Stimulated activated CD8-positive, alpha-beta memory T cell treated with anti-CD3 and anti-CD28 coated beads, Interleukin-15, amount 100 ng/mL, for 1 hour (primary cell): ENCODE data around the gene HS3ST3B1.

ENCODE experiments used
- DNase-seq: peaks from one replicate; pipeline ENCODE4 v3.0.0-alpha.2; 2020; ENCODE audit warnings: low read depth

HS3ST3B1 gene

GRCh38 chr17:14300575-14301278 is at the start of gene HS3ST3B1:
TSS of gene HS3ST3B1 (plus strand) at chr17:14301081. CDS start at chr17:14301519, 438 bp downstream.
- peak; percentile 99 for DNase-seq

- DNase-seq: no peak
Observed at GRCh38 chr17:14261406-14261805, 39.5 kb upstream of the HS3ST3B1 start.

- no peak for DNase-seq
Observed at GRCh38 chr17:14268264-14268663, 32.6 kb upstream of the HS3ST3B1 start.

- no peak for DNase-seq
Observed at GRCh38 chr17:14269473-14269872, 31.4 kb upstream of the HS3ST3B1 start.

- no peak for DNase-seq
Observed at GRCh38 chr17:14270508-14270907, 30.4 kb upstream of the HS3ST3B1 start.

GRCh38 chr17:14276535-14277250 is 24.2 kb upstream of the HS3ST3B1 start:
- no peak for DNase-seq

- no peak for DNase-seq
Observed at GRCh38 chr17:14281530-14281929, 19.4 kb upstream of the HS3ST3B1 start.

GRCh38 chr17:14282726-14283125 is 18.2 kb upstream of the HS3ST3B1 start:
- DNase-seq: no peak

- no peak for DNase-seq
Observed at GRCh38 chr17:14289162-14289561, 11.7 kb upstream of the HS3ST3B1 start.

- DNase-seq: no peak
Observed at GRCh38 chr17:14294876-14295275, 6.0 kb upstream of the HS3ST3B1 start.

GRCh38 chr17:14295676-14296075 is 5.2 kb upstream of the HS3ST3B1 start:
- DNase-seq: no peak

GRCh38 chr17:14296166-14296910 is 4.5 kb upstream of the HS3ST3B1 start:
- no peak for DNase-seq

- no peak for DNase-seq
Observed at GRCh38 chr17:14297161-14297851, 3.6 kb upstream of the HS3ST3B1 start.

GRCh38 chr17:14298221-14298946 is 2.5 kb upstream of the HS3ST3B1 start:
- no peak for DNase-seq

GRCh38 chr17:14298947-14299279 is 2.0 kb upstream of the HS3ST3B1 start:
- DNase-seq: no peak

- DNase-seq: no peak
Observed at GRCh38 chr17:14299280-14300141, 1.4 kb upstream of the HS3ST3B1 start.

- DNase-seq: no peak
Observed at GRCh38 chr17:14301279-14302090, 604 bp downstream of the HS3ST3B1 start.

GRCh38 chr17:14302091-14302430 is 1.2 kb downstream of the HS3ST3B1 start:
- no peak for DNase-seq

GRCh38 chr17:14302431-14303099 is 1.7 kb downstream of the HS3ST3B1 start:
- peak; percentile 62 for DNase-seq
